Natural killer cell treated with Interleukin-12 subunit alpha and Interleukin-12 subunit beta and Interleukin-15 and Interleukin-18, amount 100 ng/mL, for 72 hours (primary cell): ENCODE results near the gene SLC35F6. TPM values are rescaled to one million over a fixed set of nuclear protein-coding genes. Genes with fewer than 3 reads are reported as not detected.

Source experiments
- ATAC-seq, 2 donors: fragments of 150-1000 bp; cut with Tn5 transposase in 1 of 2; sonication (Bioruptor Pico), chemical (Tn5 transposase) in 1 of 2; 2 replicates each; pipeline ENCODE4 v1.10.0; 2021
- DNase-seq: peaks from one replicate; pipeline ENCODE4 v3.0.0; 2022; ENCODE audit warnings: low spot score
- H3K27ac Mint-ChIP-seq, 2 donors: 1 replicate in 1 of 2; 2 replicates in 1 of 2; pipeline ENCODE4 v1.8.0; 2022; ENCODE audit warnings: mixed read lengths in 2 of 2, mild to moderate bottlenecking in 1 of 2, moderate library complexity in 1 of 2
- H3K27me3 Mint-ChIP-seq, 2 donors: 1 replicate in 1 of 2; 2 replicates in 1 of 2; pipeline ENCODE4 v1.8.0; 2022; ENCODE audit warnings: mixed read lengths in 2 of 2
- H3K36me3 Mint-ChIP-seq: one replicate; pipeline ENCODE4 v1.8.0; 2022; ENCODE audit warnings: mixed read lengths
- H3K4me1 Mint-ChIP-seq, 2 donors: 1 replicate in 1 of 2; 2 replicates in 1 of 2; pipeline ENCODE4 v1.8.0; 2022; ENCODE audit warnings: low read depth in 2 of 2, mixed read lengths in 2 of 2, mild to moderate bottlenecking in 1 of 2
- H3K4me3 Mint-ChIP-seq: one replicate; pipeline ENCODE4 v1.8.0; 2022; ENCODE audit warnings: mixed read lengths
- H3K9me3 Mint-ChIP-seq: 2 replicates; pipeline ENCODE4 v1.8.0; 2022; ENCODE audit warnings: mixed read lengths
- total RNA-seq, 2 donors: library from RNA; stranded (reverse); gene quantifications; one replicate each; pipeline ENCODE4 v1.2.3, GENCODE V29; 2022

Gene SLC35F6
- total RNA-seq: 10 to 100 TPM; 15.5 to 17.7 TPM

GRCh38 chr2:26764078-26764887 lies at the start of gene SLC35F6:
TSS of gene SLC35F6 (plus strand) at chr2:26764284. CDS start at chr2:26764350, 66 bp downstream.
- ATAC-seq (peak; percentile 96), DNase-seq (peak; percentile 90)
- Mint-ChIP-seq H3K9me3 (no peaks in the 10 kb centered on the region), H3K4me1 (peaks cover 27 to 28% of the 10 kb centered on the region in 2 donors), H3K4me3 (peak within 1 kb of the TSS; percentile 94), H3K36me3 (no peaks in the 10 kb centered on the region), H3K27ac (peak within 1 kb of the TSS; percentile 81 to 99), H3K27me3 (no peaks in the 10 kb centered on the region)

- H3K9me3 Mint-ChIP-seq: no peaks in the 10 kb centered on the region
- H3K4me1 Mint-ChIP-seq: no peaks in the 10 kb centered on the region
- no peak overlapping the region for H3K4me3 Mint-ChIP-seq
- no peaks in the 10 kb centered on the region for H3K36me3 Mint-ChIP-seq
- ATAC-seq (no peak), DNase-seq (no peak)
- no peak overlapping the region for H3K27ac Mint-ChIP-seq
- peaks cover 0 to 12% of the 10 kb centered on the region in 2 donors for H3K27me3 Mint-ChIP-seq
Measured at GRCh38 chr2:26715528-26716270, 48.4 kb upstream of the SLC35F6 start.

GRCh38 chr2:26716340-26716739 lies 47.7 kb upstream of the SLC35F6 start:
- Mint-ChIP-seq H3K9me3 (no peaks in the 10 kb centered on the region), H3K4me1 (no peaks in the 10 kb centered on the region), H3K27ac (no peak overlapping the region), H3K36me3 (no peaks in the 10 kb centered on the region), H3K27me3 (peaks cover 0 to 12% of the 10 kb centered on the region in 2 donors), H3K4me3 (no peak overlapping the region)
- DNase-seq: no peak
- ATAC-seq: no peak

- no peak for ATAC-seq
- Mint-ChIP-seq H3K27ac (no peak overlapping the region), H3K4me1 (no peaks in the 10 kb centered on the region), H3K4me3 (no peak overlapping the region), H3K27me3 (peaks cover 0 to 12% of the 10 kb centered on the region in 2 donors), H3K36me3 (no peaks in the 10 kb centered on the region), H3K9me3 (no peaks in the 10 kb centered on the region)
- no peak for DNase-seq
Measured at GRCh38 chr2:26716769-26717168, 47.3 kb upstream of the SLC35F6 start.

GRCh38 chr2:26717362-26717761 lies 46.7 kb upstream of the SLC35F6 start:
- no peak for DNase-seq
- Mint-ChIP-seq H3K4me1 (no peaks in the 10 kb centered on the region), H3K9me3 (no peaks in the 10 kb centered on the region), H3K36me3 (no peaks in the 10 kb centered on the region), H3K4me3 (no peak overlapping the region), H3K27ac (no peak overlapping the region), H3K27me3 (peaks cover 0 to 9% of the 10 kb centered on the region in 2 donors)
- ATAC-seq: no peak

- DNase-seq: no peak
- no peak for ATAC-seq
- Mint-ChIP-seq H3K27ac (no peak overlapping the region), H3K9me3 (no peaks in the 10 kb centered on the region), H3K4me1 (no peaks in the 10 kb centered on the region), H3K4me3 (no peak overlapping the region), H3K36me3 (no peaks in the 10 kb centered on the region), H3K27me3 (peaks cover 0 to 5% of the 10 kb centered on the region in 2 donors)
Measured at GRCh38 chr2:26718949-26719686, 45.0 kb upstream of the SLC35F6 start.

DNA sequence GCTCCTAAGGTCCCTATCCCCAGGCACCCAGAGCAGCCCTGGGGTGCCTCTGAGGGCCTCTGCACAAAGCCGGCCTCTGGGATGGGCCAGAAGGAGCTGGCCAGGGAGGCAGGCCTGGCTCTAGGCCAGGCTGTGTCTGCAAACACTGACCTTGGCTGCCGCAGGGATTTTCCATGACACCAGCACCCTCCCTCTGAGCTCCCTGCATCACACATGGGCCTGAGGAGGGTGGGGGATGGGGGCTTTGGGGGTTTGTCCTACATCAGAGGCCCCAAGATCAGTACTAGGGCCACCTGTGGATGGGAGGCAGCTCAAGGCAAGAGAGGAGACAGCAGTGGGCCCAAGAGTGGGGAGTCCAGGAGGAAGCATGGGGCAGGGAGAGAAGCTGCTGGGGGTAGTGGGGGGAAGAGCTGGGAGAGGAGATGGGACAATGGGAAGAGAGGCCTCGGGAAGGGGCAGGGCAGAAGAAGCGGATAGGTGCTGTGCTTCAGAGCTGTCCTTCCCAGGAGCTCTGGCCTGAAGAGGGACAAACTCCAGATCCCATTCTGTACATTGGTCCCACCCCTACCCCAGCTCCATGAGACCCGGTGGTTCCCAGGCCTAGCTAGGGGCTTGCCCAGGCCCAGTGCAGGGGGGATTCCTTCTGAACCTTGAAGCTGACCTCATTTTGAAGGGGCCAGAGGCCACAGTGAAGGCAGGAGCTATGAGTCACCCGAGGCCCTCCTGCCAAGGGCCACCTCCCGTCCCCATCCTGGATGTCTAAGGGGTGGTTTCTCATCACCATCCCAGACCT lies 43.6 kb upstream of the SLC35F6 start:
- H3K36me3 Mint-ChIP-seq: no peaks in the 10 kb centered on the region
- no peaks in the 10 kb centered on the region for H3K4me1 Mint-ChIP-seq
- H3K9me3 Mint-ChIP-seq: no peaks in the 10 kb centered on the region
- ATAC-seq (no peak), DNase-seq (no peak)
- H3K4me3 Mint-ChIP-seq: no peak overlapping the region
- H3K27me3 Mint-ChIP-seq: peaks cover 0 to 5% of the 10 kb centered on the region in 2 donors
- no peak overlapping the region for H3K27ac Mint-ChIP-seq

DNA sequence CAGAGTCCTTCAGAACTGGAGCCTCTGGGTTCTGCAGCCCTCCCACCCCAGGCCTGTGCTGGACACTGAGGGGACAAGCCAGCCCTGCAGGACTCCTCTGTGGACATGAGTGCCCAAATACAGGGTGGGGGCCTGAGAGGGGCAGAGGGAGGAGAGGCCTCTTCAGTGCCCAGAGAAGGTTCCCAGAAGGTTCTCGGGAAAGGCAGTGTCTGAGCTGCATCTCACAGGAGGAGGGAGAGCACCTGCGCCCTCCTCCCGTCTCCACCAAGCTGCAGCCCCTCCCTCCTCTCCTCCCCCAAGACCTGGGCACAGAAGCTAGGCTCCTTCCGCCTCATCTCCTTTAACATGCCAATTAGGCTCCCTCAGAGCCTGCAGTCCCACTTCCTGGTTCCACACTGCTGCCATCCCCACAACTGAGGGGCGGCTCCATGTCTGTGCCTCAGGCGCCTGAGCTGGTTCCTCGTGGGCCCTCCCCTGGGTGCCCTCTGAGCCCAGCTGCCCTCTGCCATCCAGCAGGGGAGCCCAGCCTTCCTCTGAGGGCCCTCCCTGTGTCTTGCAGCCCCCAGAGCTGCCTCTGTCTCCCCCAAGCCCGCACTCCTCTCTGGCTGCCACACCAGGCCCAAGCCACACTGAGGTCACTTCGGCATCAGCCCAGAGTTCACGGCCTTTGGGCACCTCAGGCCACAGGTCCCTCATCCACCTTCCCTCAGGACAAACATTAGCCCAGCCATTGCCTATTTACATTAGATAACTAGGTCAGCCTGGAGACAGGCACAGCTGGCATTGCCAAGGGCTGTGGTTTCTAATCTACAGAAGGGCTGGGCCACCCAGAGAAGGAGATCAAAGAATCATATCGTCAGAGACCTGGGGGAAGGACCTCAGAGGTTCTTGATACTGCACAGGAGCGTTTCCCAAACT lies 42.7 kb upstream of the SLC35F6 start:
- no peak for ATAC-seq
- Mint-ChIP-seq H3K4me3 (no peak overlapping the region), H3K36me3 (no peaks in the 10 kb centered on the region)

DNA sequence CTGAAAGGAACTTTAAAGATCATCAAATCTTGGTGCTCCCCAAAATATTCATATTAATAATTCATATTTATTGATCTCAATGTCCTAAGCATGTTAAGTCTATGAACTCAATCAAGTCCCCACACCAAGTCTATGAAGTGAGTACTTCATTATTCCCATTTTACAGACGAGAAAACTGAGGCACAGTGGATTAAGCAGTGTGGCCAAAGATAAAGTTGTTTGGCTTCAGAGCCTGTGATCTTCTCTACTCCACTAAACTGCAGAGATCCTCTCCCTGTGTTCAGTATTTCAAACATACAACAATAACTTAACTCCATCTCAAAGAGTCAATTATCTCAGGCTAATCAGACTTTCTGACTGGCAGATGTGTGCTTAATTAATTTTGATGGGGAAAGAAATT lies 41.8 kb upstream of the SLC35F6 start:
- H3K27ac Mint-ChIP-seq: no peak overlapping the region

More for the DNA sequence above, 42.7 kb upstream of the SLC35F6 start:
- Mint-ChIP-seq H3K4me1 (no peaks in the 10 kb centered on the region), H3K27ac (no peak overlapping the region), H3K27me3 (peaks cover 0 to 10% of the 10 kb centered on the region in 2 donors), H3K9me3 (no peaks in the 10 kb centered on the region)
- no peak for DNase-seq

DNA sequence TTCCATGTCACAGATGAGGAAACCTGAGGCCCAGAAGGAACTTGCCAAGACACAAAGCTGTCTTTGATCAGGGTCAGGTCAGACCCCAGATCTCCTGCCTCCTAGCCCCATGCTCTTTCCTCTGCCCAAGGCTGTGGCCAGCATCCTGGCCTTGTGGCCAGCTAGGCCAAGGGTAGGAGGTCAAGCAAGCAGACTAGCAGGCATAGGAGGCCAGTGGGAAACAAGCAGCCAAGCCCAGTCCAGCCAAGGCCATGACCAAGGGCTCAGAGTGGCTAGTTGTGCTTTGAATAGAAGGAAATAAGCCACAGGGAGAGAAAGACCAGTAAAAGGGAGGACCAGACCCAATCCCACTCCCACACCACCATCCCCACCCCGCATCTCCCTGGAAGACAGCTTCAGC lies 41.2 kb upstream of the SLC35F6 start:
- H3K27me3 Mint-ChIP-seq: peaks cover 0 to 14% of the 10 kb centered on the region in 2 donors
- no peaks in the 10 kb centered on the region for H3K4me1 Mint-ChIP-seq
- ATAC-seq: no peak
- H3K4me3 Mint-ChIP-seq: no peak overlapping the region
- DNase-seq: no peak
- H3K27ac Mint-ChIP-seq: no peak overlapping the region
- no peaks in the 10 kb centered on the region for H3K9me3 Mint-ChIP-seq
- no peaks in the 10 kb centered on the region for H3K36me3 Mint-ChIP-seq

More for the DNA sequence above, 41.8 kb upstream of the SLC35F6 start:
- no peak for ATAC-seq
- Mint-ChIP-seq H3K36me3 (no peaks in the 10 kb centered on the region), H3K4me1 (no peaks in the 10 kb centered on the region), H3K9me3 (no peaks in the 10 kb centered on the region), H3K4me3 (no peak overlapping the region), H3K27me3 (peaks cover 0 to 12% of the 10 kb centered on the region in 2 donors)
- no peak for DNase-seq

DNA sequence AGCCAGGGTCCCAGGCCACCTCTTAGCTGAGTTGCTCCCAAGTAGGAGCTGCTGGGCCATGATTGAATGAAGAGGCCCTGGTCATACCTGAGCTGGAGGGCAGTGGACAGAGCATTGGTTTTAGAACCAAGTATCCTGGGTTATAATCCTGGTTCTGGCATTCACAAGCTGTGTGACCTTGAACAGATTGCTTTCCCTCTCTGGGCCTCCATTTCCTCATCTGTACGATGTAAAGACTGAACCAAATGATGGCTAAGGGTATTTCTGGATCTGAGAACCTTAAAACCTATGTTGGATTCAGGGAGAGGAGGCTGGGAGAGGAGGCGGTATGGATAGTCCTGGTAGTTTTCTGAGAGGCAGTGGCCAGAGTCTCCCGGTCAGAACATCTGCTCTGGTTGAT lies 40.6 kb upstream of the SLC35F6 start:
- Mint-ChIP-seq H3K27me3 (peaks cover 0 to 14% of the 10 kb centered on the region in 2 donors), H3K4me3 (no peak overlapping the region), H3K27ac (no peak overlapping the region), H3K4me1 (no peaks in the 10 kb centered on the region), H3K9me3 (no peaks in the 10 kb centered on the region), H3K36me3 (no peaks in the 10 kb centered on the region)
- ATAC-seq: no peak
- DNase-seq: no peak

DNA sequence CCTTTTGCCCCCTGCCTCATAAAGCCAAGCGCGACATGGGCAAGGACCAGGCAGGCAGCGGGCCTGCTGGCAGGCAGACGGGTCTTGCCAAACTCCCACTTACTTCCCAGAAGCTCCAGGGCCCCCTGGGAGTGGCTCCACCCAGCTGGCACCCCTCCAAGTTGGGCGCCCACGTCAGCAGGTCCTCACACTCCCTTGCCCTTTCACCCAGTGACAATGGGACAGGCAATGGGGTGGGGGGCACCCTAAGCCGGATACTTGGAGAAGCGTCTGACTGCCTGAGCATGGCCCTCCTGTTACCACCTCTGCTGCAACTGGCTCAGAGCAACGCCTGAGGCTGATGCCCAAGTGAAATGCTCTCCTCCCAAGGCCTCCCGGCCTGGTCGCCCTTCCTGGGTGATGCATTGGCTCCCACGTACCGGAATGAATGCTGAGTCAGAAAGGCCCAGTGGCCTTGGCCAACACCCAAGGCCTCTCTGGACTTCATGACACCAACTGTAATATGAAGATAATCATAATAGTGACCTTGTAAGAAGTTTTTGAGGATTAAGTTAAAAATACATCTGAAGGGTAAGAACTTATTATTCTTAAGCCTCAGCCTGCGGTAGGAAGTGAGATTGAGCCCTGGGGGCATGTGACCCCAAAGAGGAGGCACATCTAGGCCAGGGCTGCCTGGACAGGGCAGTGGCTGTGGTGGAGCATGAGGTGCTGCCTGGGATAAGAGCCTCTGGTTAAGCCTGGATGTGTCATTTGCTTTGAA lies 39.9 kb upstream of the SLC35F6 start:
- ATAC-seq: no peak
- Mint-ChIP-seq H3K27me3 (peaks cover 0 to 12% of the 10 kb centered on the region in 2 donors), H3K9me3 (no peaks in the 10 kb centered on the region)

More for the DNA sequence above, 39.9 kb upstream of the SLC35F6 start:
- no peak overlapping the region for H3K4me3 Mint-ChIP-seq
- H3K27ac Mint-ChIP-seq: no peak overlapping the region
- no peaks in the 10 kb centered on the region for H3K4me1 Mint-ChIP-seq
- H3K36me3 Mint-ChIP-seq: no peaks in the 10 kb centered on the region
- DNase-seq: no peak
